GM18858 (cell line): Measurements from ENCODE around the gene DBET.
"Not testable (repeated sequence)": the region's sequence is repeated elsewhere in the genome, so short reads cannot be mapped to it uniquely, and the experiment has no call there.

Source experiments
- ATAC-seq: cut with Tn5 transposase; IDR thresholded peaks from one replicate; pipeline ENCODE4 v1.9.1; 2021; ENCODE audit not compliant: unreplicated experiment

Gene DBET

GRCh38 chr4:190064342-190064741, at the start of gene DBET:
Gene DBET (plus strand): TSS chr4:190064502.
- not testable (repeated sequence) for ATAC-seq

- ATAC-seq: no peak
These were observed 49.3 kb upstream of the DBET start for GRCh38 chr4:190014771-190015537.

- no peak for ATAC-seq
These were observed 48.5 kb upstream of the DBET start for GRCh38 chr4:190015538-190016368.

- no peak for ATAC-seq
These were observed 47.7 kb upstream of the DBET start for GRCh38 chr4:190016369-190017289.

- no peak for ATAC-seq
These were observed 46.7 kb upstream of the DBET start for GRCh38 chr4:190017357-190018200.

GRCh38 chr4:190018201-190018920, 45.9 kb upstream of the DBET start:
- ATAC-seq: no peak

- ATAC-seq: no peak
These were observed 45.1 kb upstream of the DBET start for GRCh38 chr4:190019023-190019858.

- ATAC-seq: not testable (repeated sequence)
These were observed 44.3 kb upstream of the DBET start for GRCh38 chr4:190019859-190020463.

- ATAC-seq: no peak
These were observed 43.2 kb upstream of the DBET start for GRCh38 chr4:190020790-190021717.

GRCh38 chr4:190021973-190022372, 42.3 kb upstream of the DBET start:
- ATAC-seq: not testable (repeated sequence)

- ATAC-seq: not testable (repeated sequence)
These were observed 41.6 kb upstream of the DBET start for GRCh38 chr4:190022614-190023281.

- ATAC-seq: not testable (repeated sequence)
These were observed 37.1 kb upstream of the DBET start, which contains the start of gene FRG2 for GRCh38 chr4:190027156-190027555. Gene FRG2 (minus strand): TSS chr4:190027256. CDS start chr4:190027204, 52 bp downstream.

- ATAC-seq: not testable (repeated sequence)
These were observed 33.0 kb upstream of the DBET start for GRCh38 chr4:190031264-190031663.

GRCh38 chr4:190037704-190038388, 26.5 kb upstream of the DBET start:
- ATAC-seq: not testable (repeated sequence)

GRCh38 chr4:190040873-190041272, 23.4 kb upstream of the DBET start:
- not testable (repeated sequence) for ATAC-seq

- not testable (repeated sequence) for ATAC-seq
These were observed 16.7 kb upstream of the DBET start for GRCh38 chr4:190047627-190048026.
